HepG2 (cell line): ENCODE measurements around the gene PARN. TPM values are rescaled to one million over a fixed set of nuclear protein-coding genes. Genes with fewer than 3 reads are reported as not detected.

Experiments
- ATAC-seq: fragments of 200-7000 bp; cut with Tn5 transposase; 3 replicates; pipeline ENCODE4 v1.9.1; 2020; ENCODE audit warnings: mild to moderate bottlenecking, moderate library complexity
- BruUV-seq: library from RNA; stranded (reverse); fragments of 400-500 nt; replicated peaks from 2 replicates; lab custom pipeline; 2021; lab: Mats Ljungman, UMichigan
- CTCF ChIA-PET: fragments of 300-600 bp; formaldehyde crosslinking; extraction: SDS; loops from one replicate; lab custom pipeline; 2021; ENCODE audit warnings: low total read pairs, inconsistent platforms, low intra/inter-chr PET ratio; lab: Yijun Ruan, JAX
- POLR2A ChIA-PET: fragments of 350-600 bp; sonication (Branson Sonifier 250); formaldehyde crosslinking; loops from one replicate; lab custom pipeline; 2020; ENCODE audit warnings: antibody characterized with exemption, inconsistent platforms; lab: Yijun Ruan, JAX
- DNase-seq: peaks from one replicate; pipeline ENCODE4 v3.0.0-alpha.2; 2015; ENCODE audit warnings: low spot score
- FAIRE-seq: peaks from 3 replicates; lab custom pipeline; 2011; peaks lifted over from hg19 to GRCh38; lab: Jason Lieb, UNC
- H2AFZ ChIP-seq: one replicate; pipeline ENCODE4 v1.6.1; 2011; ENCODE audit warnings: low read length, inconsistent platforms
- H3K27ac ChIP-seq: fragments of 300-600 bp; 3 replicates; pipeline ENCODE4 v1.8.0; 2011; ENCODE audit warnings: mixed run types, mild to moderate bottlenecking, mixed read lengths, low read length, inconsistent platforms; ENCODE audit not compliant: insufficient read depth; ENCODE audit errors: extremely low read length
- H3K27me3 ChIP-seq, 2 experiments: fragments of 200-600 bp in 1 of 2; 2 replicates in 1 of 2; 3 replicates in 1 of 2; pipeline versions ENCODE4 v1.6.0 to v1.8.0; 2011; ENCODE audit warnings: low read length in 2 of 2, mild to moderate bottlenecking in 2 of 2, moderate library complexity in 2 of 2, inconsistent platforms in 1 of 2; ENCODE audit not compliant: insufficient read depth in 2 of 2, control insufficient read depth in 1 of 2
- H3K36me3 ChIP-seq, 2 experiments: fragments of 200-600 bp in 1 of 2; replicated peaks in 1 of 2; 2 replicates in 1 of 2; 3 replicates in 1 of 2; pipeline versions ENCODE4 v1.5.1 to v1.8.0; 2011; ENCODE audit warnings: low read length in 2 of 2, inconsistent platforms in 1 of 2; ENCODE audit not compliant: insufficient read depth in 2 of 2, control insufficient read depth in 1 of 2
- H3K4me1 ChIP-seq: 2 replicates; pipeline ENCODE4 v1.5.1; 2012; ENCODE audit warnings: low read length, inconsistent platforms; ENCODE audit not compliant: insufficient read depth
- H3K4me2 ChIP-seq: 2 replicates; pipeline ENCODE4 v1.6.0; 2011; ENCODE audit warnings: low read depth, low read length, inconsistent platforms
- H3K4me3 ChIP-seq, 3 experiments: fragments of 200-600 bp in 1 of 3; sonication (generic), shearing (Covaris generic) in 1 of 3; replicated peaks in 1 of 3; 2 replicates each; pipeline ENCODE4 v1.5.1; 2011 to 2016; ENCODE audit warnings: low read length in 3 of 3, inconsistent platforms in 2 of 3, low read depth in 2 of 3, mild to moderate bottlenecking in 2 of 3, control low read depth in 1 of 3, mixed read lengths in 1 of 3; ENCODE audit not compliant: insufficient read depth in 1 of 3
- H3K79me2 ChIP-seq: one replicate; pipeline ENCODE4 v1.6.1; 2011; ENCODE audit warnings: low read length, inconsistent platforms; ENCODE audit not compliant: insufficient read depth
- H3K9ac ChIP-seq: 2 replicates; pipeline ENCODE4 v1.6.0; 2011; ENCODE audit warnings: mild to moderate bottlenecking, low read depth, low read length, inconsistent platforms; ENCODE audit not compliant: insufficient read depth
- H3K9me3 ChIP-seq: 2 replicates; pipeline ENCODE4 v1.5.1; 2012; ENCODE audit warnings: mild to moderate bottlenecking, low read length
- H4K20me1 ChIP-seq: 2 replicates; pipeline ENCODE4 v1.6.0; 2011; ENCODE audit warnings: inconsistent platforms, mild to moderate bottlenecking, low read length, moderate library complexity; ENCODE audit not compliant: insufficient read depth
- DR1 ChIP-seq: sonication (generic); formaldehyde crosslinking; IDR thresholded peaks from 2 replicates; pipeline ENCODE4 v1.8.0; 2021; ENCODE audit warnings: mild to moderate bottlenecking, missing genetic modification reagents, inconsistent platforms
- EZH2 ChIP-seq: conservative IDR thresholded peaks from 2 replicates; pipeline ENCODE4 v1.6.1; 2012; ENCODE audit warnings: mild to moderate bottlenecking, low read depth, low read length, moderate library complexity
- HMG20B ChIP-seq: conservative IDR thresholded peaks from 2 replicates; pipeline ENCODE4 v1.6.1; 2016; ENCODE audit warnings: missing genetic modification reagents, missing compliant biosample characterization
- IKZF1 ChIP-seq: fragments of 450-650 bp; IDR thresholded peaks from 2 replicates; pipeline ENCODE4 v1.7.1; 2016
- MTF2 ChIP-seq: sonication (generic); formaldehyde crosslinking; IDR thresholded peaks from 2 replicates; pipeline ENCODE4 v1.5.0; 2020; ENCODE audit warnings: missing genetic modification reagents, borderline replicate concordance
- SRY ChIP-seq: sonication (generic); formaldehyde crosslinking; IDR thresholded peaks from 2 replicates; pipeline ENCODE4 v1.8.0; 2022; ENCODE audit warnings: mild to moderate bottlenecking, missing genetic modification reagents
- TEAD3 ChIP-seq: optimal IDR thresholded peaks from 2 replicates; pipeline ENCODE3; 2016; ENCODE audit warnings: borderline replicate concordance
- WGBS: methylation state at CpG from one replicate; pipeline ENCODE4 v1.1.6; 2017; ENCODE audit warnings: low lambda C conversion rate; 5-methylcytosine and 5-hydroxymethylcytosine counted together
- in situ Hi-C: cut with HindIII; loops from 2 replicates; pipeline ENCODE4 v1.10.0; 2017; ENCODE audit warnings: low pct_unique_long_range_greater_than_20kb; ENCODE audit not compliant: extremely low pct_ligation_motif_present
- intact Hi-C: fragments of 100-400 bp; cut with micrococcal nuclease; formaldehyde crosslinking; loops from one replicate; pipeline ENCODE4 v1.10.0; 2022; ENCODE audit not compliant: unreplicated experiment
- polyA plus RNA-seq, 8 experiments: library from polyadenylated mRNA; depleted of rRNA in 3 of 8; stranded (reverse) in 7 of 8; unstranded in 1 of 8; fragments of >200 nt; fragmentation: Illumina TruSeq in 4 of 8; extraction: Trizol in 4 of 8; gene quantifications; 2 replicates each; pipeline versions ENCODE4 v1.2.1 to v1.2.3, GENCODE V29; 2011 to 2016; ENCODE audit warnings: low read depth in 4 of 8, missing spikeins in 1 of 8, mixed read lengths in 1 of 8; ENCODE audit not compliant: insufficient read depth in 1 of 8
- total RNA-seq, 5 experiments: library from RNA; depleted of rRNA; stranded (reverse); fragments of >200 nt; fragmentation: Illumina TruSeq; extraction: Trizol; gene quantifications; 2 replicates each; pipeline ENCODE4 v1.2.3, GENCODE V29; 2016; ENCODE audit warnings: low read depth in 1 of 5
- TF ChIP-seq, protein P1 (sequence below): sonication (generic); formaldehyde crosslinking; IDR thresholded peaks from 2 replicates; pipeline ENCODE4 v1.8.1; 2022; ENCODE audit warnings: low read depth, mild to moderate bottlenecking, missing genetic modification reagents
- TF ChIP-seq, protein P2 (sequence below): sonication (generic); formaldehyde crosslinking; IDR thresholded peaks from 2 replicates; pipeline ENCODE4 v1.8.1; 2023; ENCODE audit warnings: missing genetic modification reagents, inconsistent platforms, borderline replicate concordance
- TF ChIP-seq, protein P3 (sequence below): sonication (generic); formaldehyde crosslinking; IDR thresholded peaks from 2 replicates; pipeline ENCODE4 v1.4.0; 2020; ENCODE audit warnings: mild to moderate bottlenecking, missing genetic modification reagents
- TF ChIP-seq, protein P4 (sequence below): sonication (generic); formaldehyde crosslinking; IDR thresholded peaks from 2 replicates; pipeline ENCODE4 v1.8.0; 2022; ENCODE audit warnings: missing genetic modification reagents, low read depth, mild to moderate bottlenecking, borderline replicate concordance

PARN gene
- total and polyA plus RNA-seq, 2 of the 13 experiments (the other 11 are each of a cell fraction or from before 2014, with no cell fraction given), result 13.3 to 47.6 TPM

DNA sequence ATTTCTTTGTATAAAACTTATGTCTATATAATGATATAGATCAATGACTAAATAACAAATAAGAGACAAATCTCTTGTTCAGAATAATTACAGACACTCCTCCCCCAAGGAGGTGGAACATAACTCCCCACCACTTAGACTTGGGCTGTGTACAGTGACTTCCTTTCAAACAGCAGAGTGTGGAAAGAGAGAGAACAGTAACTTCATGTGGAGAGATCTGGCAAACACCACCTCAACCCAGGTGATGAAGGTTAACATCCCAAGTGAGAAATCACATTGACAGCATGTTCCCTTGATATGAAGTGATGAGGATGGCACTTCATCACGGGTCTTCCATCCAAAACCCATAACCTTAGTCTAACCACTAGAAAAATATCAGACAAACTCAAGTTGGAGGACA, 169.3 kb downstream of the PARN start (continued):
- TF ChIP-seq DR1, result no peak
- TF ChIP-seq, protein P1, sequence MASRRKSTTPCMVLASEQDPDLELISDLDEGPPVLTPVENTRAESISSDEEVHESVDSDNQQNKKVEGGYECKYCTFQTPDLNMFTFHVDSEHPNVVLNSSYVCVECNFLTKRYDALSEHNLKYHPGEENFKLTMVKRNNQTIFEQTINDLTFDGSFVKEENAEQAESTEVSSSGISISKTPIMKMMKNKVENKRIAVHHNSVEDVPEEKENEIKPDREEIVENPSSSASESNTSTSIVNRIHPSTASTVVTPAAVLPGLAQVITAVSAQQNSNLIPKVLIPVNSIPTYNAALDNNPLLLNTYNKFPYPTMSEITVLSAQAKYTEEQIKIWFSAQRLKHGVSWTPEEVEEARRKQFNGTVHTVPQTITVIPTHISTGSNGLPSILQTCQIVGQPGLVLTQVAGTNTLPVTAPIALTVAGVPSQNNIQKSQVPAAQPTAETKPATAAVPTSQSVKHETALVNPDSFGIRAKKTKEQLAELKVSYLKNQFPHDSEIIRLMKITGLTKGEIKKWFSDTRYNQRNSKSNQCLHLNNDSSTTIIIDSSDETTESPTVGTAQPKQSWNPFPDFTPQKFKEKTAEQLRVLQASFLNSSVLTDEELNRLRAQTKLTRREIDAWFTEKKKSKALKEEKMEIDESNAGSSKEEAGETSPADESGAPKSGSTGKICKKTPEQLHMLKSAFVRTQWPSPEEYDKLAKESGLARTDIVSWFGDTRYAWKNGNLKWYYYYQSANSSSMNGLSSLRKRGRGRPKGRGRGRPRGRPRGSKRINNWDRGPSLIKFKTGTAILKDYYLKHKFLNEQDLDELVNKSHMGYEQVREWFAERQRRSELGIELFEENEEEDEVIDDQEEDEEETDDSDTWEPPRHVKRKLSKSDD, result no peak
- TF ChIP-seq, all 625 proteins: peak for 0

DNA sequence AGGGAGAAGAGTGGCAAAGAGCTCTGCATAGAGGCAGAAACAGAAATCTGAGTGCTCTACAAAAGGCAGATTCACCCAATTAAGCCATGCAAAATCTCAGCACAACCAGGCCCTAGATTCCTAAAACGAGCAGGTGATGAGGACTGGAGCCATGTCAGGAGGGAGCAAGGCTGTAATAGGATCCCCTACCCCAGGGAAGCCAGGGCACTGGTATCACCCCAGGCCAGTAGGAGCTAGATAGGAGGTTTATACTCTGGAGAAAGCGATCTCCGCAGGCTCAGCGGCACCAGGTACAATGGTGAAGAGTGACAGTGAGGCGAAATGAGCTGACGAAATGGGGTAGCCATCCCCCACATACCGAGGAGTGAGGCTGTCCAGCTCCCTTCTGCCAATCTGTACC, 171.5 kb downstream of the PARN start:
- no peak overlapping the region for H3K9ac ChIP-seq
- DNase-seq (no peak), ATAC-seq (no peak), FAIRE-seq (no peak)
- H3K4me2 ChIP-seq, result no peak overlapping the region
- CTCF ChIA-PET, result no interaction called here
- 96% methylated on average over 7 of the region's 7 CpGs for WGBS
- H3K9me3 ChIP-seq, result peaks cover under 1% of the 10 kb centered on the region; the same call in 1 of the 2 replicates
- POLR2A ChIA-PET, result no interaction called here
- H3K27ac ChIP-seq, result no peak overlapping the region
- no peak overlapping the region for H3K4me3 ChIP-seq
- H3K4me1 ChIP-seq, result no peaks in the 10 kb centered on the region
- no peaks in the 10 kb centered on the region for H3K27me3 ChIP-seq
- no peak overlapping the region for H2AFZ ChIP-seq
- in situ Hi-C loops, result no loop called here
- intact Hi-C loops, result no loop called here
- no peaks in the 10 kb centered on the region for H3K79me2 ChIP-seq
- BruUV-seq, result no TSS peak
- H3K36me3 ChIP-seq, result peaks cover 4 to 16% of the 10 kb centered on the region in 2 experiments
- no peaks in the 10 kb centered on the region for H4K20me1 ChIP-seq
- TF ChIP-seq, protein P2, sequence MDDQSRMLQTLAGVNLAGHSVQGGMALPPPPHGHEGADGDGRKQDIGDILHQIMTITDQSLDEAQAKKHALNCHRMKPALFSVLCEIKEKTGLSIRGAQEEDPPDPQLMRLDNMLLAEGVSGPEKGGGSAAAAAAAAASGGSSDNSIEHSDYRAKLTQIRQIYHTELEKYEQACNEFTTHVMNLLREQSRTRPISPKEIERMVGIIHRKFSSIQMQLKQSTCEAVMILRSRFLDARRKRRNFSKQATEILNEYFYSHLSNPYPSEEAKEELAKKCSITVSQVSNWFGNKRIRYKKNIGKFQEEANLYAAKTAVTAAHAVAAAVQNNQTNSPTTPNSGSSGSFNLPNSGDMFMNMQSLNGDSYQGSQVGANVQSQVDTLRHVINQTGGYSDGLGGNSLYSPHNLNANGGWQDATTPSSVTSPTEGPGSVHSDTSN (CRISPR knock-in tag), result no peak
- TF ChIP-seq, protein P3, sequence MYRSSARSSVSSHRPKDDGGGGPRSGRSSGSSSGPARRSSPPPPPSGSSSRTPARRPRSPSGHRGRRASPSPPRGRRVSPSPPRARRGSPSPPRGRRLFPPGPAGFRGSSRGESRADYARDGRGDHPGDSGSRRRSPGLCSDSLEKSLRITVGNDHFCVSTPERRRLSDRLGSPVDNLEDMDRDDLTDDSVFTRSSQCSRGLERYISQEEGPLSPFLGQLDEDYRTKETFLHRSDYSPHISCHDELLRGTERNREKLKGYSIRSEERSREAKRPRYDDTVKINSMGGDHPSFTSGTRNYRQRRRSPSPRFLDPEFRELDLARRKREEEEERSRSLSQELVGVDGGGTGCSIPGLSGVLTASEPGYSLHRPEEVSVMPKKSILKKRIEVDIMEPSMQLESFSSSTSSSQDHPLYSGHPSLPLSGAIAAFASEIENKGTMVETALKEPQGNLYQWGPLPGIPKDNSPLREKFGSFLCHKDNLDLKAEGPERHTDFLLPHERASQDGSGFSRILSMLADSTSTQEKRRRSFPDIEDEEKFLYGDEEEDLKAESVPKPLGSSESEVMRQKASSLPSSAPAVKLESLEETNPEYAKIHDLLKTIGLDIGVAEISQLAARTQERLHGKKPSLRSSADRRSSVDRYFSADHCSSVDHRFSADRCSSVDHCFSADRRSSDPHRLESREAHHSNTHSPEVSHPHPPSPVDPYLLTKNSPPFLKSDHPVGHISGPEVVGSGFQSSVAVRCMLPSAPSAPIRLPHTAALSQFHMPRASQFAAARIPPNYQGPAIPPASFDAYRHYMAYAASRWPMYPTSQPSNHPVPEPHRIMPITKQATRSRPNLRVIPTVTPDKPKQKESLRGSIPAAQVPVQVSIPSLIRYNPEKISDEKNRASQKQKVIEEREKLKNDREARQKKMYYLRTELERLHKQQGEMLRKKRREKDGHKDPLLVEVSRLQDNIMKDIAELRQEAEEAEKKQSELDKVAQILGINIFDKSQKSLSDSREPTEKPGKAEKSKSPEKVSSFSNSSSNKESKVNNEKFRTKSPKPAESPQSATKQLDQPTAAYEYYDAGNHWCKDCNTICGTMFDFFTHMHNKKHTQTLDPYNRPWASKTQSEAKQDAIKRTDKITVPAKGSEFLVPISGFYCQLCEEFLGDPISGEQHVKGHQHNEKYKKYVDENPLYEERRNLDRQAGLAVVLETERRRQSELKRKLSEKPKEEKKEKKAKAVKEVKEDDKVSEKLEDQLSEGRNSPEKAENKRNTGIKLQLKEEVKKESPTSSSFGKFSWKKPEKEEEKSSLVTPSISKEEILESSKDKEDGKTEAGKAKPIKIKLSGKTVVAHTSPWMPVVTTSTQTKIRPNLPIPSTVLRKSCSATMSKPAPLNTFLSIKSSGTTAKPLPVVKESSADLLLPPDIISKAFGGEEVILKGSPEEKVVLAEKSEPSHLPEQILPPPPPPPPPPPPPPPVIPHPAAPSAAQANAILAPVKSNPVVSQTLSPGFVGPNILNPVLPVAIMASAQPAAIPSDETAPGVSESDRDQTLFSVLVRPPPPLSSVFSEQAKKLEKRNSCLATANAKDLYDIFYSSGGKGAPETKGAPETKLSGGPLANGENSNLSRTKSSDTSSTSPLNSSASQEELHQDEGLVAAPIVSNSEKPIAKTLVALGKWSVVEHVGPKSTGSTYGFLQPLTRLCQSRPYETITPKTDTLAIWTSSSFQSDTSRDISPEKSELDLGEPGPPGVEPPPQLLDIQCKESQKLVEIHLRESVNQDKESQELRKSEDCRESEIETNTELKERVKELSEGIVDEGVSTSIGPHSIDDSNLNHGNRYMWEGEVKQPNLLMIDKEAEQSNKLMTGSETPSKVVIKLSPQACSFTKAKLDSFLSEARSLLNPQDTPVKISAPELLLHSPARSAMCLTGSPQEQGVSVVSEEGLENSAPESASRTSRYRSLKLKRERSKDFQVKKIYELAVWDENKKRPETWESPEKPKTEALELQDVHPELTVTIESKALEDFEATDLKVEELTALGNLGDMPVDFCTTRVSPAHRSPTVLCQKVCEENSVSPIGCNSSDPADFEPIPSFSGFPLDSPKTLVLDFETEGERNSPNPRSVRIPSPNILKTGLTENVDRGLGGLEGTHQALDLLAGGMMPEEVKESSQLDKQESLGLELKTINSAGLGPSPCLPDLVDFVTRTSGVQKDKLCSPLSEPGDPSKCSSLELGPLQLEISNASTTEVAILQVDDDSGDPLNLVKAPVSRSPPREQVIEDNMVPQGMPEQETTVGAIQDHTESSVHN (CRISPR knock-in tag), result no peak
- TF ChIP-seq IKZF1 (no peak), TEAD3 (CRISPR knock-in tag) (no peak), HMG20B (CRISPR knock-in tag) (no peak), MTF2 (no peak), EZH2 (no peak), SRY (CRISPR knock-in tag) (no peak)
- TF ChIP-seq, protein P4, sequence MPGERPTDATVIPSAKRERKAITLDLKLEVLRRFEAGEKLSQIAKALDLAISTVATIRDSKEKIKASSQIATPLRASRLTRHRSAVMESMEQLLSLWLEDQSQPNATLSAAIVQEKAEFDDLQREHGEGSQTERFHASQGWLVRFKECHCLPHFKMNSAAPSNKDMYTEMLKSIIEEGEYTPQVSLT (CRISPR knock-in tag), result no peak
